Aorta (tissue), 5 donors: ENCODE measurements around the gene EPS8L2. TPM values are rescaled to one million over a fixed set of nuclear protein-coding genes. Genes with fewer than 3 reads are reported as not detected.
"Not testable (repeated sequence)": the region's sequence is repeated elsewhere in the genome, so short reads cannot be mapped to it uniquely, and the experiment has no call there.

ENCODE experiments used
- ATAC-seq: fragments of 200-7000 bp; cut with Tn5 transposase; one replicate; pipeline ENCODE4 v1.9.1; 2022; ENCODE audit warnings: moderate library complexity; ENCODE audit not compliant: low FRiP score
- DNase-seq, 2 donors: peaks; one replicate each; pipeline ENCODE4 v3.0.0-alpha.2; 2020
- H3K27ac ChIP-seq, 2 donors: one replicate each; pipeline ENCODE4 v1.5.1; 2013; ENCODE audit warnings: low read length in 2 of 2, mild to moderate bottlenecking in 2 of 2, moderate library complexity in 2 of 2, control low read depth in 1 of 2, inconsistent platforms in 1 of 2, low read depth in 1 of 2
- H3K27me3 ChIP-seq, 2 donors: one replicate each; pipeline ENCODE4 v1.6.1; 2013; ENCODE audit warnings: control low read depth in 1 of 2, low read length in 1 of 2, mild to moderate bottlenecking in 1 of 2, moderate library complexity in 1 of 2; ENCODE audit not compliant: insufficient read depth in 2 of 2, control insufficient read depth in 1 of 2
- H3K36me3 ChIP-seq, 2 donors: one replicate each; pipeline ENCODE4 v1.6.1; 2013; ENCODE audit warnings: control low read depth in 1 of 2, low read length in 1 of 2, mild to moderate bottlenecking in 1 of 2; ENCODE audit not compliant: insufficient read depth in 2 of 2, control insufficient read depth in 1 of 2
- H3K4me1 ChIP-seq, 2 donors: one replicate each; pipeline ENCODE4 v1.6.1; 2013; ENCODE audit warnings: low read length in 2 of 2, control low read depth in 1 of 2, mild to moderate bottlenecking in 1 of 2, moderate library complexity in 1 of 2; ENCODE audit not compliant: insufficient read depth in 2 of 2, control insufficient read depth in 1 of 2
- H3K4me3 ChIP-seq, 2 donors: one replicate each; pipeline ENCODE4 v1.5.1; 2013; ENCODE audit warnings: low read length in 2 of 2, control low read depth in 1 of 2, mild to moderate bottlenecking in 1 of 2
- H3K9me3 ChIP-seq: one replicate; pipeline ENCODE4 v1.6.1; 2013; ENCODE audit warnings: mild to moderate bottlenecking, low read length; ENCODE audit not compliant: control insufficient read depth
- WGBS, 2 donors: extraction: QIAGEN DNeasy Blood & Tissue Kit; methylation state at CpG; one replicate each; pipeline ENCODE4 v1.1.7; 2013; 5-methylcytosine and 5-hydroxymethylcytosine counted together
- intact Hi-C, 2 donors: fragments of 100-400 bp; cut with DNase I; formaldehyde crosslinking; loops; one replicate each; pipeline versions ENCODE4 v1.14.2 to v1.15.0; 2022
- polyA plus RNA-seq, 2 donors: library from polyadenylated mRNA; stranded (reverse); fragments of 200-250 nt; gene quantifications; one replicate each; pipeline ENCODE4 v1.2.3, GENCODE V29; 2013
- total RNA-seq, 2 donors: library from RNA; stranded (reverse); fragmentation: NEBNext Ultra II Directional; extraction: Animal tissue kit (Norgen Biotek cat#: 25700); gene quantifications; one replicate each; pipeline ENCODE4 v1.2.1, GENCODE V29; 2021
- donor health status: healthy with polysubstance abuse.
- donor health status: Bipolar disorder and iron deficiency.
- donor health status: DM: no; HTN: no; CAD: no.
- donor health status: DM: no; HTN: no; CAD: no.
- donor health status: DM: yes; HTN: yes; CAD: no.

The EPS8L2 gene
- total and polyA plus RNA-seq, 4 donors: 41.0 to 102 (median 54.8) TPM

DNA sequence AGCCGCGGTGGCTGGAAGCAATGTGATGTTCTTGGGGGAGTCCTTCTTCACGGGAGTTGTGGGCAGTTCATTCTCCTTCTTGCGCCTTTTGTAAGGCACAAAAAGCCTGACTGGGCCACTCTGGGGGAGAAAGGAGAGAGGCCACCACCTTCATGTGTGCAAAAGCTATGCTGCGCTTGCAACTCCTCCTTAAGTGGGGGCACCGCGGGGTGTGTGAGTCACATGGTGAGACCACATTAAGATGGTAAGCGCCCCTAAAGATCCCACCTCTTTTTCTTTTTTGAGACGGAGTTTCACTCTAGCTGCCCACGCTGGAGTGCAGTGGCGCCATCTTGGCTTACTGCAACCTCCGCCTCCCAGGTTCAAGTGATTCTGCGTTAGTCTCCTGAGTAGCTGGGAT is 25.1 kb upstream of the EPS8L2 start:
- 93 to 95% methylated on average over 13 of the region's 13 CpGs for WGBS, 2 donors
- Histone ChIP-seq H3K9me3 (no peaks in the 10 kb centered on the region), H3K4me3 (no peak overlapping the region), H3K27ac (no peak overlapping the region), H3K27me3 (no peaks in the 10 kb centered on the region), H3K4me1 (no peaks in the 10 kb centered on the region), H3K36me3 (peaks cover 2 to 3% of the 10 kb centered on the region in 2 donors)
- intact Hi-C loops: no loop called here
- no peak for ATAC-seq
- no peak for DNase-seq

DNA sequence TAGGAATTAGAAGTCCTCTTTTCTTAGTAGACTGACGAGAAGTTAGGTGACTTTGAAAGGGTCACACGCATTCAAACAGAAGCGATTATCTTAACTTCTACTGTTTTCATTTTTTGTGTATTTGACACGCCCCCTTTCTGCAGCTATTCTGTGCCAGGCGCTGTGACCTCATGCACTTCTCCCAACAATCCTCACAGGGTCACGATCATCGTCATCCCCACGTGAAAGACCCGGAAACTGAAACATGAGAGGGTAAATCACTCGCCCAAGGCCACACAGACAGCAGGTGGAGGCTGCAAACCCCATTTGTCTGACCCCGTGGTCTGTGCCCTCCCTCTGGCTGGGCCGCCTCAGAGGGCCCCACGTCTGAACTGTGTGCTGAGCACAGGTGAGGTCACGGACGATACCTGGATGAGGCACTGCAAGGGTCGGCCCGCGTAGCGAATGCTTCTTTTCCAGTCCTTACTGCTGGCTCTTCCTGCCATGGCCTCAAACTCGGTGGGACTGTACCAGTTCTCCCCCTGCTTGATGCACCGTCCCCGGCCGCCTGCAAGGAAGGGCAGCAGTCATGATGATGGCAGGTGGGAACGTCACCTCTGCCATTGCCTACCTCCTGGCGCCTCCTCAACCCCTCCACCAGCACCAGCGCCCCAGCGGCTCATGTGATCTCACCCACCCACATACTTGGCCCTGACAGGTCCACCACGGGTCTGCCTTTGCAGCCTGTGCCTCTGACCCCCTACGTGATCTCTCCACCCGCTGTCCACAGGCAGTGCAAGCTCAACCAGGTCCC is 19.4 kb upstream of the EPS8L2 start:
- intact Hi-C loops: no loop called here
- no peaks in the 10 kb centered on the region for H3K4me1 ChIP-seq
- H3K4me3 ChIP-seq: no peak overlapping the region
- H3K9me3 ChIP-seq: no peaks in the 10 kb centered on the region
- WGBS, 2 donors: 89 to 92% methylated on average over 30 of the region's 30 CpGs
- H3K36me3 ChIP-seq: peaks cover 3 to 4% of the 10 kb centered on the region in 2 donors
- no peak overlapping the region for H3K27ac ChIP-seq
- ATAC-seq: no peak
- no peaks in the 10 kb centered on the region for H3K27me3 ChIP-seq
- DNase-seq: no peak

DNA sequence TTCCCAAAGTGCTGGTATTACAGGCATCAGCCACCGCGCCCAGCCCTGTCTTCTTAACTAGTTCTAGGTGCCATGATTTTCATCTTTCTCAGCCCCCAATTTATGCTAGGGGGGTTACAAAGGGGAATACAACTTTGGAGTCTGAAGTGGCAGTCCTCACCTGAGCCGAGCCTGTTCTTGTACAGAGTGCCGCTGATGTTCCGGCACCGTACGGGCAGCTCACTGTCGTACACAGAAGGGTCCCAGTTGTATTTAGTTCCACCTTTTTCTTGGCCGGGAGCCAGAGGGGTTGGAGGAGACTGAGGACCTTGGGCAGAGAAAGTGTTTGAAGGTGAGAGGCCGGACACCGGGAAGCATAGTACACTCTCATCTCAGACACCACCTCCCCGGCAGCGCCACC is 18.3 kb upstream of the EPS8L2 start:
- WGBS, 2 donors: 86 to 88% methylated on average over 13 of the region's 13 CpGs
- peaks cover under 1 to 4% of the 10 kb centered on the region in 2 donors for H3K36me3 ChIP-seq
- no peak overlapping the region for H3K27ac ChIP-seq

DNA sequence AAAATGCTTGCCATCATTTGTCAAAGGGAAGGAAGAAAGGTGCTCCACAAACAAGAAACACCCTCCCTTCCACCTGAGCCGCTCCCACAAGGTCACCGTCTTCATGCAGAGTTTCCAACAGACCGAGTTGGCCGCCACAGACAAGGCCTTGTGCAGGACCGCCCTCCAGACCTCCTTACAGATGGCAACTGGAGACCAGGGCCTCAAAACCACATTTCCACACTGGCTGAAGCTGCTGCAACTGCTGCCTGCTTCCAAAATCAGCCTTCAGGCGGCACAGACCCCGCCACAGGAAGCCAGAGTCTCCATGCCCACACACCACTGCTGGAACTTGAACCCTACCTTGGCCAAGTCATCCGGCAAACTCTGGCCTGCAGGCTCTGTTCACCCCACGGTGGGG is 17.4 kb upstream of the EPS8L2 start:
- intact Hi-C loops: no loop called here
- no peaks in the 10 kb centered on the region for H3K9me3 ChIP-seq
- H3K27ac ChIP-seq: no peak overlapping the region
- H3K4me3 ChIP-seq: no peak overlapping the region
- WGBS, 2 donors: 91 to 92% methylated on average over 9 of the region's 9 CpGs
- no peaks in the 10 kb centered on the region for H3K4me1 ChIP-seq
- no peak for DNase-seq
- ATAC-seq: no peak
- no peaks in the 10 kb centered on the region for H3K27me3 ChIP-seq
- peaks cover 0 to 4% of the 10 kb centered on the region in 2 donors for H3K36me3 ChIP-seq

More for the DNA sequence above, 18.3 kb upstream of the EPS8L2 start:
- ATAC-seq (no peak), DNase-seq (no peak)
- no peak overlapping the region for H3K4me3 ChIP-seq
- no peaks in the 10 kb centered on the region for H3K4me1 ChIP-seq
- no peaks in the 10 kb centered on the region for H3K27me3 ChIP-seq
- intact Hi-C loops: no loop called here
- H3K9me3 ChIP-seq: no peaks in the 10 kb centered on the region

DNA sequence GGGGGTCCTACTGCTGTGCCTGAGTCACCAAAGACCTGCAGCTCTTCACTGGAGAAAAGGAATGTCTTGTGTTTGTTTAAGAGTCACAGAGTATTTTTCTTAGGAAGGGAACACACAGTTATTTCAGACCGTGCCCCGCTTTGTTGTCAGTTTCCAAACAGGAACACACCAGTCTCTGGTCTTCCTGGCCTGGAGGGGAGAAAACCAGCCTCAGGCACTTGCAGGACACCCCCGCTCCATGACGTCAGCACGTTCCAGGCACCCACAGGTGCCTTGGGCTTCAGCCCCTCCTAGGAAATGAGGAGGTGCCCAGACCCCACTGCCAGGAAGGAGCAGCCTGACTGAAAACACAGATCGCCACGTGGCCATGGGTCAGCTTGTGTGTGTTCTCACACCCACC is 16.4 kb upstream of the EPS8L2 start:
- DNase-seq (no peak), ATAC-seq (no peak)
- H3K36me3 ChIP-seq: peaks cover 0 to 4% of the 10 kb centered on the region in 2 donors
- H3K4me1 ChIP-seq: no peaks in the 10 kb centered on the region
- H3K4me3 ChIP-seq: no peak overlapping the region
- no peaks in the 10 kb centered on the region for H3K27me3 ChIP-seq
- H3K27ac ChIP-seq: no peak overlapping the region
- intact Hi-C loops: no loop called here
- no peaks in the 10 kb centered on the region for H3K9me3 ChIP-seq
- WGBS, 2 donors: 69 to 77% methylated on average over 7 of the region's 7 CpGs

DNA sequence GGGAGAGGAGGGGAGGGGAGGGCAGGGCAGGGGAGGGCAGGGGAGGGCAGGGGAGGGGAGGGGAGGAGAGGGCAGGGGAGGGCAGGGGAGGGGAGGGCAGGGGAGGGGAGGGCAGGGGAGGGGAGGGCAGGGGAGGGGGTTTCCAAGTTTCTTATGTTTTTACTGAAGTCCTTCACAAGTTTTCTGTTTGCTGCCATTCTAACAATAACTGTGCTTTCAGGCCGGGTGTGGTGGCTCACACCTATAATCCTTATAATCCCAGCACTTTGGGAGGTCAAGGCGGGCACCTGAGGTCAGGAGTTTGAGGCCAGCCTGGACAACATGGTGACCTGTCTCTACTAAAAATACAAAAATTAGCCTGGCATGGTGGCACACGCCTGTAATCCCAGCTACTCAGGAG is 15.8 kb upstream of the EPS8L2 start:
- H3K27ac ChIP-seq, H3K4me1 ChIP-seq, intact Hi-C loops, DNase-seq, H3K4me3 ChIP-seq, ATAC-seq, H3K36me3 ChIP-seq, H3K27me3 ChIP-seq, H3K9me3 ChIP-seq: not testable (repeated sequence)
- 94 to 97% methylated on average over 3 of the region's 3 CpGs for WGBS, 2 donors

DNA sequence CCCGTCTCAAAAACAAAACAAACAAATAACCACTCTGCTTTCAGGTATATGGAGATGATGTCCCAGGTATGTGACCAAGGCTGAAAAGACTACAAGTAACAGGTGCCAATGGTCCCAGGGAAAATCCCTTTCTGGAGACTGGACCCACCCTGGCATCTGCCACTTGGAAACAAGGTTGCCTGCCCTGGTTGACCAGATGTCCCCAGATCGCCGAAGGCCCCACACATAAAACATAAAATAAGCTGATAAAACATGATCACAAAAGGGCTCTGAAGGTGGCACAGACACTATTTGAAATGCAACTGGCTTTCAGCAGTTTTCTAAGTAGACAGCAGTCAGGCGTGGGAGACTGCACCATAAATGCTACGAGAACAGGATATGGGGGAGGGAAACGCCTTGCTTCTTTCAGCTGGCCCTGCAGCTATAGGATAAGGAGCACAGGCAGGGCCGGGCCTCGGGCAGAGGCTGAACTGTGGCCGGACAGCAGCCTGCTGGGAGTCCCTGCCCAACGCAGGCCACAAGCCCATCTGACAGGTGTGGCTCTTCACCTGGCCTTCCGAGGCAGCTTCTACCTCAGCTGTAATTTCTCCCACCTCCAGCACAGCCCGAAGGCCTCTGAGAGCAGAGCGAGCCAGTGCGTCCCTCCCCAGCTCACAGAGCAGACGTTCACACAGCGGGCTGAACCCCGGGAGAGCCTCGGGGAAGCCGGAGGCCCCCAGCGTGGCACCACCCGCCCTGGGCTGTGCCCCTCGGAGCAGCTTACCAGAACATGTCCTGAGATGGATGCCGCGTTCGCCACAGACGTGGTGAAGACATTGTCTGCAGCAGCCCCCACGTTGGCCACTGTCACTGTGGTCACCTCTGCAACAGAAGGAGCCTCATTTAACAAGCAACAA is 15.0 kb upstream of the EPS8L2 start:
- Histone ChIP-seq H3K4me1 (no peaks in the 10 kb centered on the region), H3K4me3 (no peak overlapping the region), H3K36me3 (peaks cover 0 to 4% of the 10 kb centered on the region in 2 donors), H3K9me3 (no peaks in the 10 kb centered on the region), H3K27ac (no peak overlapping the region), H3K27me3 (no peaks in the 10 kb centered on the region)
- 82% methylated on average over 27 of the region's 27 CpGs for WGBS, 2 donors
- no peak for ATAC-seq
- no peak for DNase-seq
- intact Hi-C loops: no loop called here

DNA sequence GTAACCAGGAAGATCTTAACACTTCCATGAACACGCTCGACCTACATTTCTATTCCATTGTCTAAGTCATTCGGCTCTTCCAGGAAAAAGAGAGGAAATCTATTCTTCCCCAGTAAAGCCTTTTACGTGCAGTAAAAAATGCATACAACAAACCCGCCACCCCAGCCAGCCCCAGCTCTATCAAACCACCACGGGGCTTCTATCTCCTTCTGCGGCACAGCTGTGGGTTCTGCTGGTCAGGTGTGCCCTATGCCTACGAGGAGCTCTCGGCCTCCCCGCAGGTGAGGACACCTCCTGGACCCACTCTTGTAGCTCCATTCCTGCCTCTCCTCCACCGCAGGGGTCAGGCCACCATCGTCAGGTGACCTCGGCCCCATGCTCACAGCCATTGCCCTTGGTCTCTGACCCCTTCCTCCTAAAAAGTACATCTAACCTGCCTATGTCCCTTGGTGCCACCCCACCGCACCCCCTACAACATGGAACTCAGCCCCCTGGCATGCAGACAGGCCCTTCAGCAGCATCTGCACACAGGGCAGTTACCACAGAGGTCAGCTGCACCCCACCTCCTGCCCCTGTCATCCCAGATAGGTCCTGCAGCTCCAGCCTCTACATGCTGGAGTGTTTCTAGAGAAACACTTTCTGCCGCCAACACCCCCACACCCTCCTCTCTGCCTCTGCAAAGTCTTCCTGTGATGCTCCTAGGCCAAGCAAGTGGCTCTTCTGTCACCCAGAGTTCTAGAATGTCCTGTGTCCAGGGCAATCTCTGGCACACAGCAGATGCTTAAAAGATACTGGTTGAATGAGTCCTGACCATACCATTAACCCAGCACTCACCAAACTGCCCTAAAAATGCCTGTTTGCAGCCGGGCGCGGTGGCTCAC is 14.1 kb upstream of the EPS8L2 start:
- WGBS, 2 donors: 90 to 91% methylated on average over 18 of the region's 18 CpGs
- Histone ChIP-seq H3K27me3 (no peaks in the 10 kb centered on the region), H3K27ac (no peak overlapping the region), H3K4me3 (no peak overlapping the region), H3K9me3 (no peaks in the 10 kb centered on the region), H3K36me3 (peaks cover 0 to 3% of the 10 kb centered on the region in 2 donors), H3K4me1 (no peaks in the 10 kb centered on the region)
- DNase-seq (no peak), ATAC-seq (no peak)
- intact Hi-C loops: no loop called here
